Nasal cavity respiratory epithelium epithelial cell of viscerocranial mucosa (primary cell): ENCODE data around the gene MTX2. TPM values are rescaled to one million over a fixed set of nuclear protein-coding genes. Genes with fewer than 3 reads are reported as not detected.

Experiments used
- total RNA-seq: library from RNA; depleted of rRNA; stranded (reverse); fragments of >200 nt; gene quantifications from 2 replicates; pipeline ENCODE4 v1.2.3, GENCODE V29; 2014

MTX2 gene
- 27.0 and 31.5 TPM in 2 replicates for total RNA-seq

GRCh38 chr2:176269319-176270099 is at the start of gene MTX2:
Gene MTX2, plus strand, starts transcription at chr2:176269442. Its CDS starts 188 bp downstream, at chr2:176269630.

Other genes starting within 250 kb of the MTX2 start
- gene EVX2, start 185.5 kb upstream of the MTX2 start, total RNA-seq, result not detected in 2 replicates
- gene HOXD13, start 176.7 kb upstream of the MTX2 start, total RNA-seq, result not detected in 2 replicates
- gene HOXD12, start 169.6 kb upstream of the MTX2 start, total RNA-seq, result not detected in 2 replicates
- gene HOXD11, start 162.2 kb upstream of the MTX2 start, total RNA-seq, result not detected in 2 replicates
- not detected in 2 replicates for gene HOXD10, start 152.7 kb upstream of the MTX2 start, total RNA-seq
- not detected in 2 replicates for gene HOXD9, start 146.7 kb upstream of the MTX2 start, total RNA-seq
- gene HOXD8, start 139.7 kb upstream of the MTX2 start, total RNA-seq, result not detected in 2 replicates
- not detected in 2 replicates for gene HOXD4, start 117.9 kb upstream of the MTX2 start, total RNA-seq
- not detected in 2 replicates for gene HOXD3, start 112.1 kb upstream of the MTX2 start, total RNA-seq
- gene HOXD1, start 80.8 kb upstream of the MTX2 start, total RNA-seq, result not detected in 2 replicates